ENCODE data around the gene NTN5.

DNA sequence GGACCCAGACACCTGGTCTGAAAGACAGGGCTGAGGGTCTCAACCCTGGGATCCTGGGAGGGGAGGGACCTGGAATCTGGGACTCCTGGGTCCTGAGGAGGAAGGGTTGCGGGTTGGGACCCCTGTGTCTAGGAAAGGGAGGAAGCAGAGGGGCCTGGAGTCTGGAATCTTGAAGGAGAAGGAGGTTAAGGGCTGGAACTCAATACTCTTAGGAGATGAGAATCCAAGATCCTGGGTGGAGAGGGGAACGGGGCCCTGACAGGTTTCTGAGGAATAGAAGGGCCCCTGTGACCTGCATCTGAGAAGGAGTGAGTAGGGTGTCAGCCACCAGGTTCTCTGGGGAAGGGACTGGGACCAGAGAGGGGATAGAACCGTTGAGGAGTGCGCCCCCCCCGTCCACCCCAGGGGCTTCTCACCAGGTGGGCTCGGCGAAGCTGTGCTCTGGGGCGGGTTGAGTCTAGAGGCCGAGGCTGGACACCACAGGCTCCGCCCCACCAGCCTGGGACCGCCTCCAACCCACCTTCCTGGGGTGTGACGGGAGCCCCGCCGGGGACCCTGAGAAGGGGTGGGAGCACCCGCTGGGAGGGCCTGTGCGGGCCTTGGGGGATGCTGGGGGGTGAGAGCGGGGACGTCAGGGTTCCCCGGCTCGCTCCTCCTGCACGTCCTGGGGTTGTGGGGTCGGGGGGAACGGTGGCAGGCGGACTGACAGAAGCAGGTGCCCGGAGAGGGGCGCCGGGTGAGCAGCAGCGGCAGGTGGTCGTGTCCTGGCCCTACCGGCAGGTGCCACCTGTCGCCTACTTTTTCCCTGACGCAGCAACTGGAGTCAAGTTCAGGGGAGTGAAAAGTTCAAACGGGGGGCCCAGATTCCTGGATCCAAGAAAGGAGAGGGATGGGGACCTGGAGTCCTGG lies 46.7 kb upstream of the NTN5 start, which contains the start of gene MAMSTR:
- TF ChIP-seq, protein P1, sequence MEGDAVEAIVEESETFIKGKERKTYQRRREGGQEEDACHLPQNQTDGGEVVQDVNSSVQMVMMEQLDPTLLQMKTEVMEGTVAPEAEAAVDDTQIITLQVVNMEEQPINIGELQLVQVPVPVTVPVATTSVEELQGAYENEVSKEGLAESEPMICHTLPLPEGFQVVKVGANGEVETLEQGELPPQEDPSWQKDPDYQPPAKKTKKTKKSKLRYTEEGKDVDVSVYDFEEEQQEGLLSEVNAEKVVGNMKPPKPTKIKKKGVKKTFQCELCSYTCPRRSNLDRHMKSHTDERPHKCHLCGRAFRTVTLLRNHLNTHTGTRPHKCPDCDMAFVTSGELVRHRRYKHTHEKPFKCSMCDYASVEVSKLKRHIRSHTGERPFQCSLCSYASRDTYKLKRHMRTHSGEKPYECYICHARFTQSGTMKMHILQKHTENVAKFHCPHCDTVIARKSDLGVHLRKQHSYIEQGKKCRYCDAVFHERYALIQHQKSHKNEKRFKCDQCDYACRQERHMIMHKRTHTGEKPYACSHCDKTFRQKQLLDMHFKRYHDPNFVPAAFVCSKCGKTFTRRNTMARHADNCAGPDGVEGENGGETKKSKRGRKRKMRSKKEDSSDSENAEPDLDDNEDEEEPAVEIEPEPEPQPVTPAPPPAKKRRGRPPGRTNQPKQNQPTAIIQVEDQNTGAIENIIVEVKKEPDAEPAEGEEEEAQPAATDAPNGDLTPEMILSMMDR (IDR thresholded peaks at IDR 0.05): no peak
- TF ChIP-seq POLR2A (IDR thresholded peaks at IDR 0.05): no peak
- TF ChIP-seq EP300 (IDR thresholded peaks at IDR 0.05): no peak
